Measurements from ENCODE around the gene ZKSCAN7. TPM values are rescaled to one million over a fixed set of nuclear protein-coding genes. Genes with fewer than 3 reads are reported as not detected.

ZKSCAN7 gene
- total RNA-seq, 1 experiment from 2014 or later = 0.83 TPM

DNA sequence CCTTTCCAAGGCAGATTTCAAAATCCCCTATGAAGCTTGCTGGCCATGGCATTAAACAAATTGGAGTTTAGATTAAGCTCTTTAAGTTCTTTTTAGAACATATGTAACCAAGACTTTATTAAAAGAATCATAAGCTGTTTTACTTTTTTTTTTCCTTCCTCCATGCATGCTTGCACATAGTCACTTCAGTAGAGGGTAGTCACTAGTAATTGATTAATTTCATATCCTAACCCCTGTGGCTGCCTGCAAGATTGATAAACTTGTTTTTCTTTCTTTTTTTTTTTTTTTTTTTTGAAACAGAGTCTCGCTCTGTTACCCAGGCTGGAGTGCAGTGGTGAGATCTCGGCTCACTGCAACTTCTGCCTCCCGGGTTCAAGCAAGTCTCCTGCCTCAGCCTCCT, 33.3 kb upstream of the ZKSCAN7 start:
- ChIA-PET CTCF (no interaction called here), POLR2A (ENCODE audit: unreplicated experiment) (no interaction called here)
- H3K4me3 ChIP-seq = no peak overlapping the region
- TF ChIP-seq, protein P1, sequence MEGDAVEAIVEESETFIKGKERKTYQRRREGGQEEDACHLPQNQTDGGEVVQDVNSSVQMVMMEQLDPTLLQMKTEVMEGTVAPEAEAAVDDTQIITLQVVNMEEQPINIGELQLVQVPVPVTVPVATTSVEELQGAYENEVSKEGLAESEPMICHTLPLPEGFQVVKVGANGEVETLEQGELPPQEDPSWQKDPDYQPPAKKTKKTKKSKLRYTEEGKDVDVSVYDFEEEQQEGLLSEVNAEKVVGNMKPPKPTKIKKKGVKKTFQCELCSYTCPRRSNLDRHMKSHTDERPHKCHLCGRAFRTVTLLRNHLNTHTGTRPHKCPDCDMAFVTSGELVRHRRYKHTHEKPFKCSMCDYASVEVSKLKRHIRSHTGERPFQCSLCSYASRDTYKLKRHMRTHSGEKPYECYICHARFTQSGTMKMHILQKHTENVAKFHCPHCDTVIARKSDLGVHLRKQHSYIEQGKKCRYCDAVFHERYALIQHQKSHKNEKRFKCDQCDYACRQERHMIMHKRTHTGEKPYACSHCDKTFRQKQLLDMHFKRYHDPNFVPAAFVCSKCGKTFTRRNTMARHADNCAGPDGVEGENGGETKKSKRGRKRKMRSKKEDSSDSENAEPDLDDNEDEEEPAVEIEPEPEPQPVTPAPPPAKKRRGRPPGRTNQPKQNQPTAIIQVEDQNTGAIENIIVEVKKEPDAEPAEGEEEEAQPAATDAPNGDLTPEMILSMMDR (conservative IDR thresholded peaks at IDR 0.05) = no peak
- TF ChIP-seq EZH2 (IDR thresholded peaks at IDR 0.05; ENCODE audit: low read depth) = no peak
- intact Hi-C loops (cut with micrococcal nuclease; ENCODE audit: unreplicated experiment) = no loop called here
- no TSS peak for BruUV-seq (replicated peaks)
- no peaks in the 10 kb centered on the region for H3K36me3 ChIP-seq (ENCODE audit: low read depth)
- H4K20me1 ChIP-seq (ENCODE audit: insufficient read depth) = no peaks in the 10 kb centered on the region
- H2AFZ ChIP-seq = no peak overlapping the region
- no peaks in the 10 kb centered on the region for H3K4me1 ChIP-seq (replicated peaks; ENCODE audit: insufficient read depth)
- H3K9me2 ChIP-seq (ENCODE audit: insufficient read depth) = no peaks in the 10 kb centered on the region
- H3K4me2 ChIP-seq = no peak overlapping the region
- no peaks in the 10 kb centered on the region for H3K9me3 ChIP-seq (ENCODE audit: insufficient read depth, low read depth)
- no peak for DNase-seq
- no peaks in the 10 kb centered on the region for H3F3A ChIP-seq (ENCODE audit: insufficient read depth, low read depth)
- H3K27me3 ChIP-seq (ENCODE audit: insufficient read depth, low read depth) = 0 out of 2 replicates have a peak, but pooled peaks cover 17% of the 10 kb centered on the region
- no peak overlapping the region for H3K27ac ChIP-seq
- H3K79me2 ChIP-seq (ENCODE audit: low read depth) = no peaks in the 10 kb centered on the region

- BruUV-seq (replicated peaks) = no TSS peak
- no peaks in the 10 kb centered on the region for H3K9me2 ChIP-seq (ENCODE audit: insufficient read depth)
- H3K36me3 ChIP-seq (ENCODE audit: low read depth) = no peaks in the 10 kb centered on the region
- H3K4me2 ChIP-seq = no peak overlapping the region
- ChIA-PET POLR2A (ENCODE audit: unreplicated experiment) (no interaction called here), CTCF (no interaction called here)
- H3K27me3 ChIP-seq (ENCODE audit: insufficient read depth, low read depth) = peaks cover 17% of the 10 kb centered on the region; the same call in 1 of the 2 replicates
- H2AFZ ChIP-seq = no peak overlapping the region
- H3K9me3 ChIP-seq (ENCODE audit: insufficient read depth, low read depth) = no peaks in the 10 kb centered on the region
- H3K4me1 ChIP-seq (replicated peaks; ENCODE audit: insufficient read depth) = no peaks in the 10 kb centered on the region
- H3K27ac ChIP-seq = no peak overlapping the region
- H4K20me1 ChIP-seq (ENCODE audit: insufficient read depth) = no peaks in the 10 kb centered on the region
- no peak overlapping the region for H3K4me3 ChIP-seq
- DNase-seq = no peak
- no peaks in the 10 kb centered on the region for H3F3A ChIP-seq (ENCODE audit: insufficient read depth, low read depth)
- TF ChIP-seq, protein P1 (conservative IDR thresholded peaks at IDR 0.05) = no peak
- no peak for TF ChIP-seq EZH2 (IDR thresholded peaks at IDR 0.05; ENCODE audit: low read depth)
- no peaks in the 10 kb centered on the region for H3K79me2 ChIP-seq (ENCODE audit: low read depth)
- intact Hi-C loops (cut with micrococcal nuclease; ENCODE audit: unreplicated experiment) = no loop called here
Measured at GRCh38 chr3:44522494-44522933, 32.5 kb upstream of the ZKSCAN7 start.

DNA sequence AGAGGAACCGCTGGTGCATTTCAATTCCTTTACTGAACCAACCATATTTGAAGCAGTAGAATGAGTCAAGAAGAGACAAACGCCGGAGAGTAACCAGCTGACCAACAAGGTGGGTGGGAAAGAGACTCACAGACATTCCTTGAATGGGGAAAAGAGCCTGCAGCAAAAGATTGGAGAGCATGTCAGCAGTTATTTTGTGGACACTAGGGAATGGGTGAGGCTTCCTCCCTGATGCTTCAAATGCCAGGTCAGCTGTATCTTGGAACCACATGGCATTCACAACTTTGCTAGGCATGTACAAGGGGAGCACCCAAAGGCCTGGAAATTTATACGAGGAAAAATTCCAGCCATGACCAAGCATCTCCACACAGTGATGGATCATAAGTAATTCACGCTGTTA, 29.9 kb upstream of the ZKSCAN7 start:
- Histone ChIP-seq H3K4me2 (no peak overlapping the region), H3K36me3 (ENCODE audit: low read depth) (no peaks in the 10 kb centered on the region), H3K9me3 (ENCODE audit: insufficient read depth, low read depth) (no peaks in the 10 kb centered on the region), H3K27me3 (ENCODE audit: insufficient read depth, low read depth) (peaks cover 22% of the 10 kb centered on the region), H3K79me2 (ENCODE audit: low read depth) (no peaks in the 10 kb centered on the region), H3K4me3 (no peak overlapping the region), H3F3A (ENCODE audit: insufficient read depth, low read depth) (no peaks in the 10 kb centered on the region), H4K20me1 (ENCODE audit: insufficient read depth) (no peaks in the 10 kb centered on the region), H3K27ac (no peak overlapping the region), H3K4me1 (replicated peaks; ENCODE audit: insufficient read depth) (no peaks in the 10 kb centered on the region), H2AFZ (no peak overlapping the region), H3K9me2 (ENCODE audit: insufficient read depth) (no peaks in the 10 kb centered on the region)
- ChIA-PET CTCF (no interaction called here), POLR2A (ENCODE audit: unreplicated experiment) (no interaction called here)
- TF ChIP-seq, protein P1 (conservative IDR thresholded peaks at IDR 0.05) = no peak
- no peak for TF ChIP-seq EZH2 (IDR thresholded peaks at IDR 0.05; ENCODE audit: low read depth)
- intact Hi-C loops (cut with micrococcal nuclease; ENCODE audit: unreplicated experiment) = no loop called here
- no TSS peak for BruUV-seq (replicated peaks)
- DNase-seq = no peak
